OCI-M2 (cell line): ENCODE data around the gene ABR.
"Not testable (repeated sequence)": the region's sequence is repeated elsewhere in the genome, so short reads cannot be mapped to it uniquely, and the experiment has no call there.

ENCODE experiments used
- DNase-seq: peaks from one replicate; lab custom pipeline; 2025; ENCODE audit not compliant: unreplicated experiment; lab: John Stamatoyannopoulos, UW

ABR gene

DNA sequence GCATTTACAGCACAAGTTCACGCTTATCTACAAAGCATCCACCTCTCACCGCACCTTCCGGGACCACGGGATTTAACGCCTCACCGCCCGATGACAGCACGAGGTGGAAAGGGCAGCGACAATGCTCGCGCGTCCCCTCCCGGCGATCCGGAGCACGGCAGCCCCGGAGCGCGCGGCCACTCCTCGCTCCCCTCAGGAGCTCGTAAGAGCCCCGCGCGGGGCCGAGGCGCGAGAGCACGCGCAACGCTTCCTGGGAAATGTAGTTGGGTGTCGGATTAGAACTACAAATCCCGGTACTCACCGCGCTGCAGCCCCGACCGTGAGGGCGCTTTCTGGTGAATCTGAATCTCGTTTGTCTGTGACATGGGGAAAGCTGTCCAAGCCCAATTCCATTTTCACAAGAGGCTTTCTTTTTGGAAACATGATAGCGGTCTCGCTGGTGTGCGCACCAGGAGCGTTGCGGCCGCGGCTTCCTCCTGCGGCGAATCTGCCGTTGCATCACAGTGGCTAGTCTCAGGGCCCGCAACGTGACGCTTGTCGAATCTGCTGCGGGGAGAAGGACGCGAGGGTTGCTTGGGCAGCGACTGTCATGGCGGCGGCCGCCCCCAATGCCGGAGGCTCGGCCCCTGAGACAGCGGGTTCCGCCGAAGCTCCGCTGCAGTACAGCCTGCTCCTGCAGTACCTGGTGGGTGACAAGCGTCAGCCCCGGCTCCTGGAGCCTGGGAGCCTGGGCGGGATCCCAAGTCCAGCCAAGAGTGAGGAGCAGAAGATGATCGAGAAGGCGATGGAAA is 183.0 kb downstream of the ABR start, which contains the start of gene TIMM22:
TSS of gene TIMM22 (plus strand) at position 576 of the 791 bp plus-strand sequence. CDS start at position 590, 14 bp downstream.
- DNase-seq = peak; percentile 83

DNA sequence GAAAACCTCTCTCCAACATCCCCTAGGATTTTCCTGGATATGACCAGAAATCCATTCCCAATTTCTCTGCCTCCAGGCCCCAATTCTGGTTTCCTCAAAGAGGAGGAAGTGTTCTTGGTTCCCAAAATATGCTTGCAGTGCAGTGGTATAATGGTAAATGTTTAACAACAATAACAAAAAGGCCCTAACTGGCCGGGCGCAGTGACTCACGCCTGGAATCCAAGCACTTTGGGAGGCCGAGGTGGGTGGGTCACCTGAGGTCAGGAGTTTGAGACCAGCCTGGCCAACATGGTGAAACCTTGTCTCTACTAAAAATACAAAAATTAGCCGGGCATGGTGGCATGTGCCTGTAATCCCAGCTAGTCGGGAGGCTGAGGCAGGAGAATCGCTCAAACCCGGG is 184.5 kb downstream of the ABR start:
- DNase-seq = not testable (repeated sequence)

DNA sequence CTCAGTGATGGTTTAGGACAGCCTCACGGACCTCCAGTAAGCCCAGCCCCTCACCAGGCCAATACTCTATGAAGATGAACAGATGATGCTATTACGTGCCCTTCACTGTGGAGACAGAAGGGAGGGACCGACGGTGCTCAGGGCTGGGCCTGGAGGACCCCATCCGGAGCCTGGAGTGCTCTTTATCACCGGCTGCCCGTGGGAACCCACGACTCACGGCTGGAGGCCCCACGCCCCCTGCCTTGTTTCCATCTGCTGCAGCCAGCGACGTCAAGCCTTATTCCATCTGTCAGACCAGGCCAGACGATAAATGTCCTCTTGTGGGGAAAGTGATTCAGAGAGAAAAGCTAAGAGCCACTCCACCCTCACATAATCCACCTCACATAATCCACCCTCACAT is 186.8 kb downstream of the ABR start:
- no peak for DNase-seq

DNA sequence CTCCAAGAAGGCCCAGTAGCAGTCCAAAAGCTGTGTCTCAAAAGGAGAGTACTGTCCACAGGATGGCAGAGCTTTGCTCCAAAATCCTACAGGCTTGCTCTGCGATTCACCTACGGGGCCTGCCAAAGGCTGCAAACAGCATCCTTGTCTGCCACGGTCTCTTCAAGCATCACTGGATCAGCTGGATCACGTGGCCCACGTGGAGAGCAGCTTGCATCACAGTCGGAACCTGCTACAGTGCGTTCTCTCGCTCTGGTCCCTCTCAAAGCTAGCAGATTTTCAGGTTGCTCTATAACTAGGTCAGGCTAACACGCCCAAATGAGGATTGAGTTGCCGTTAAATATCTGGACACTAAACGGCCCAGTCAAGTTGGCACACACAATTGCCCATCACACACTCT is 191.2 kb downstream of the ABR start:
- no peak for DNase-seq

DNA sequence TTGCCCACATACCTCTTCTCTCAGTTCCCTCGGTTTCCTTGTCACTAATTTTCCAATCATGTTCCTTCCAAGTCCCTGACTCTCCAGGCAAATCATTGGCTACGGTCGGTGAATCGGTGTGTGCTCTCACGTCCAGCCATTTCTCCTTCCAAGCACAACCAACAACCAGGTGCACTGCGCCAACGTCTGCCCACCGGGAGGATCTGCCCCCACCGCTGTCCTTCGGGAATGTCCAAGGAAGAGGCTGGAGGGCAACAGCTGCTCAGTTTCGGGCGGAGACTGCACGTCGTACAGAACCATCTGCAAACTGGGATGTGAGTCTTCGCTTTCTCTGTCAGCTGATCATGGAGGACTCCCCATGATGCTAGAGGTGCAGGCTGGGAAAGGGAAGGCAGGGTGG is 191.8 kb downstream of the ABR start:
- no peak for DNase-seq

DNA sequence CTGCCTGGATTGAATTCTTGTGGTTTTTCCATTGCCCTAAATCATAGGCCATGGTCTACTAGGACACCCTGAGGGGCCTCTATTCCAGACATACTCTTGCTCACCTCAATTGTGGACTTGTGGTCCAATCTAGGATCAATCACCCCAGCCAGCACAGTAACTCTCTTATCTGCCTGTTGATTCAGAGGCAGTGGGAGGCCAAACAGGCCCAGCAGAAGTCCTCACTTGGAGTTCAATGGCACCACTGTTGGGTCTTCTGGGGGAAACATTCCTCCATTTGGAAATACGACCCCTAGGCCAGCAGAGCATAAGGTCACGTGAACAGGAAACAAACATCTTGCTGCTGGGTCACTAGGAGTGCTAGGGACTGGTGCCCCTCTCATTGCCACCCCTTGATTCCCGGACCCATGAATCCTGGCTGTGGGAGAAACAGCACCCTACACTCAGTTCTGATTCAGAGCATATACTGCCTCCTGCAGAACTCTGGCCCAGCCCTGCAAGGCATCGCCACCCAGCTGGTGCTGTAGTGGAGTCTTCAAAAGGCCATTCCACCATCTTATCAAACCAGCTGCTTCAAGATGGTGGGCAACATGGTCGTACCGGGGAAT is 193.4 kb downstream of the ABR start:
- DNase-seq = no peak

DNA sequence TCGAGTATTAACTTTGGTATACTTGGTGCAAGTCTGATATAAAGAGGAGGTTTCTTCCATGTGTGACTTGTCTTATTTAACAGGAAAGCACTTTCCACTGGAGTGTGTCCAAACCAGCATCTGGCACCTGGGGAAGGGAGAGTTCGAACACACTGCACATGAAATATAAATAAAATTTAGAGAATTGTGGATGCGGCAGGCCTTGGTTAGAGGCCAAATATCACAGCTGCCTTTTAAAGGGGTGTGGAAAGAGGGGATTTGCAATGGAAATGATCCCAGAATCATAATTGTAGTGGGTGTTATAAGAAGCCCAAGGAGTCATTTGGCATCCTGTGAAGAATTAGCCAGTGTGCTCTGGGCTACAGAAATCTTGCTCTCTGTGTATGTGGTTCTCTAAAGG is 195.9 kb downstream of the ABR start:
- no peak for DNase-seq

DNA sequence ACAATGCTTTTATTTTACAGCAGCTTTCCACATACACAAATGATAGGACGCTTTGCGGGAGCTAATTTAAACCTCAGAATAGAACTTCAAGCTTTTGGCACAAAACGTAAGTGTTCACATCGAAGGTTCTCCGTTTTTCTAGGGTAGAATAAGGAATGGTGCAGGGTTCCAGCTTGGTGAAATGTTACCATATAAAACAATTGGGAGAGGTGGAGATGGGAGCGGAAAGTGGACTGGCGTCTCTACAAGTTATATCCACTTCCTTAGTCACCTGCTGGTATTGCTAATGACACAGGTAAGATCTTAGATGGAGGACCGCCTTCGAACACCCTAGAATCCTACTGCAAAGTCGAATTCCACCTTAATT is 198.5 kb downstream of the ABR start:
- DNase-seq = no peak

DNA sequence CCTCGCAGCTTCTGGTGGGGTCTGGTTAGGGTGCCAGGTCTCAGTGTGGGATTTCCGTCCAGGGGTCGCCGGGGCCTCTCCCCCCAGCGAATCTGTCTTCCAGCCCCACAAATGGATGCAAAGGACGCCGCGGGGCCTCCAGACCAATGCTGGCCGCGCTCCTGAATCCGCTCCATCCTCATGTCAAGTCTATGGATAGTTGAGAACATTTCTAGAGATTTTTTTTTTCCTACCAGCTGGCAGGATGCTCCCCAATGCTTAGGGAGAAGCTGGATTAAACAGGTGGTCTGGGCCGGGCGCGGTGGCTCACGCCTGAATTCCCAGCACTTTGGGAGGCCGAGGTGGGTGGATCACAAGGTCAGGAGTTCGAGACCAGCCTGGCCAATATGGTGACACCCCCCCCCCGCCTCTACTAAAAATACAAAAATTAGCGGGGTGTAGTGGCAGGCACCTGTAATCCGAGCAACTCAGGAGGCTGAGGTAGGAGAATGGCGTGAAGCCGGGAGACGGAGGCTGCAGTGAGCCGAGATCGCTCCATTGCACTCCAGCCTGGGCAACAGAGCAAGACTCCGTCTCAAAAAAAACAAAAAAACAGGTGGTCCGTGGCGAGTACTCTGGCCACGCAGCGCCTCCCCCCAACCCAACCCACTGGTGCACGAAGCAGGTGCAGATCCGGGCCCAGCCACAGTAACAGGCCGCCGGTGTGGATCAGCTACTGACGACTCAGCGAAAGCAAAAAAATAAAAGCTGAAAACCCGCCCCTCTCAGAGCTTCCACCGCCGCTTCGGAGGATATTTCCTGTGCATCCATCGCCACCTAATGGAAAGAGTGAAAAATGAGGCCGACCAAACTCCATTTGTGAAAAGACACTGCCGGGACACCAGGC is 199.1 kb downstream of the ABR start:
- no peak for DNase-seq

DNA sequence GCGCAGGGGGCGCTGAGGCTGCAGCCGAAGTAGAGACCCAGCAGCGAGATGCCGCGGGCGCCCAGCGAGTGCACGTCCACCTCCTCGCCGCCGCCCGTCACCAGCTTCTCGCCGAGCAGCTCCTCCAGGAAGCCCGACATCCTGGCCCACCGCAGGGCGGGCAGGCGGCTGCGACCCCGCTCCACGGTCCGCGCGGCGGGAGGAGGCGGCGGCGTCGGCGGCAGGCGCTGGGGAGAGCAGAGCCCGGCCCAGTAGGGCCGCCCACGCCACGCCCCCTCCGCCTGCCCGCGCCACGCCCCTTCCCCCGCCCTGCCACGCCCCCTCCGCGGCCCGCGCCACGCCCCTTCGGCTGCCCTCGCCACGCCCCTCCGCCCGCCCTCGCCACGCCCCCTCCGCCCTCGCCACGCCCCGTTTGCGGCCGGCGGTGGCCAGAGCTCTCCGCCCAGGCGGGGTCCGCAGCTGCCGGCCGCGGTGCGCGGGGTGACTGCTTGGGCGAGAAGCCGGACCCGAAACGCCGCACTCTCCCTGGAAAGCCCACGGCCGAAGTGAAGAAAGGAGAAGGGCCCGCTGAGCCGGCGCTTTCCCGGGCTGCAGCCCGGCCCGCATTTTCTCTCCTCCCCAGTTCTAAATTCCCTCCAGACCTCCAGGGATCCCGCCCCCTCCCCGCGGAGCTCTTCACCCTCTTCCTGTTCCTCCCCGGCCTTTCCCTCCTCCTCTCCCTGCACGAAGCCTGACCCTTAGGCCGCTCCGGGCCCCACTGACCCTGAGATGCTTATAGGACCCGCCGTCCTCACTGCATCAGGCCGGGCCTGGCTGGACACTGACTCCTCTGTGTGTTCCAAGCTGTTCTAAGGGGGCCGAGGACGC is 200.0 kb downstream of the ABR start, which contains the start of gene NXN:
TSS of gene NXN (minus strand) at position 238 of the 867 bp plus-strand sequence.
- peak; percentile 19 for DNase-seq

DNA sequence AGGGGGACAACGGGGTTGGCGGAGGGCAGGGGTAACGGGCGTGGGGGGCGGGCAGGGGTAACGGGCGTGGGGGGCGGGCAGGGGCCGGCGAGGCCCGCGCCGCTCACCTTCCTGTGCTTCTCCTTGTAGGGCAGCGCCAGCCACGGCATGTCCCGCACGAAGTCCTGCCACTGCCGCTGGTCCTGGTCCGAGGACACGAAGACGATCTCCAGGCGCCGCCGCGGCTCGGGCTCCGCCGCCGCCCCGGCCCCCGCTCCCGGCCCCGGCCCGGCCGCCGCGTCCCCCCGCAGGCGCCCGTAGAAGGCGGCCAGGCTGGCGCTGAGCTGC is 200.6 kb downstream of the ABR start:
- DNase-seq = no peak

DNA sequence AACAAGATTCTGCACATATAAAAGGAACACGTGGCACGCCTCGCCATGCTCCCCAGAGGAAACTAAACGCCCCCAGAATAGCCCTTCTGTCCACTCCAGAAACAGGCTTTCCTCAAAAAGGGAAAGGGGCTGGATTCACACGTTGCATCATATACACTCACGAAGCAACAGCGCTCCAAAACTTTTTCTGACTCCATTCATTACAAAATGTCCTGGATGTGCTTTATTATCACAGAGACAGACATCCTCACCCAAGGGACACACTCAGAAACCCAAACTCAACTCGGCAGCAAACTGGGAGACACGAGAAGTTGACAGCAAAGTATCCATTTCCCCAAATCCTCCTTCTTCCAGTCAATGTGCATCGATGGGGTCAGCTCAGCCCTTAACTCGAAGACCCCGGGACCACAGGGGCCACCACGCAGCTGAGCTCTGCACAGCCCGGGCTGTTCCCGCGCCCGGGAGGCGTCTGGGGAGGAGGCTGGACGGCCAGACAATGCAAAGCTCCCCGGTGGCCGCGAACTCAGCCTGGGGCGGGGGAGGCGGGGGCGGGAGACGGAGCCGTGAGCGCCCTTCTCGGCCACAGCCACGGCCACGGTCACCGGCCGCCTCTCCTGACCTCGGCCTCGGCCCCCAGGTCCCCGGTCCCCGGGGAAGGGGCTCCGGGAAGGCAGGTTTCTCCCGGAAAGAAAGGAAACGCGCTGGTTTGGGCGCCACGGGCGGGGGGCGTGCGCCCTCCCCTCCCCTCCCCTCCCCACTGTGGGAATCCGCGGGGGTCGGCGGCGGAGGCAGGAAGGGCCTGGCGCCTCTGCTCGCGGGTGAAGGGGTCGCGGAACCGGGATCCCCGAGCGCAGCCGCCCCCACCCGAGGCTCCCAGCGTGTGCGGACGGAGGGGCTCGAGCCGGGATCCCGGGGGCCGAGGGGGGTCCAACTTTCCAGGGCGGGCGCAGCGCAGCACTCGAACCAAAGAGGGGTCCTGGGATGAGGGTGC is 201.4 kb downstream of the ABR start:
- DNase-seq = no peak

DNA sequence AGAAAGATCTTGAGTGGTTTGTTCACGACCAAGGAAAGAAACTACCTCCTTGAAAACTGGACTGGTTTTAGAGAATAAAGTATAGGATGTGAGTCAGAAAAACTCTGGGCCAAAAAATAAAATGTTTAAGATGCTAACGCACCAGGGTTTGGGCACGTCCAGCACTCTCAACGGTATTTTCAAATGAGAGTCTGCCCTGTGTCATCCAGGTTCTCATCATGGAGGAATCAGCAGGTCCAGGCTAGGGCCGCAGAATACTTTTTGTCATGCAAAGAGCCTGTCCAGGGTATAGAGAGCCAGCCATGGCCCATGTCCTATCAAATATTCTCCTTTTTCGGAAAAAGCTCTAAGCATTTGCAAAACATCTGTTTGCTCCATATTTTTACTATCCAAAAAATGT is 202.6 kb downstream of the ABR start:
- no peak for DNase-seq

DNA sequence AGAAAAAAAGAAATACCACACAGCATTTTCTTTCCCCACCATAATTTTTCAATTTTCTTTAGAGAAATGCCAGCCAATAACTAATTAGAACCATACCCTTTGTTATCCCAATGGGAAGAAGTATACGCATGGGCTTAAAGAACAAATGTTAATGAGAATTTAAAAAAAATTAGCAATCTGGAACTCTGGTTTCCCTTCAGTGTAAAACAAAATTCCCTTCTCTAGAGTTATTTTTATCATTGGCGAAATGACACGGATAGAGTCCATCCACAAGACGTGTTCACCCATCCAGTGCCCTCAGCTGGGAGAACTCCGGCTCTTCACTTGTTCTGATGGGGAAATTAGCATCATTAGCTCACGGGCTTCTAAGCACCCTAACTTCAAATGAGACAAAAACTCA is 203.5 kb downstream of the ABR start:
- no peak for DNase-seq

DNA sequence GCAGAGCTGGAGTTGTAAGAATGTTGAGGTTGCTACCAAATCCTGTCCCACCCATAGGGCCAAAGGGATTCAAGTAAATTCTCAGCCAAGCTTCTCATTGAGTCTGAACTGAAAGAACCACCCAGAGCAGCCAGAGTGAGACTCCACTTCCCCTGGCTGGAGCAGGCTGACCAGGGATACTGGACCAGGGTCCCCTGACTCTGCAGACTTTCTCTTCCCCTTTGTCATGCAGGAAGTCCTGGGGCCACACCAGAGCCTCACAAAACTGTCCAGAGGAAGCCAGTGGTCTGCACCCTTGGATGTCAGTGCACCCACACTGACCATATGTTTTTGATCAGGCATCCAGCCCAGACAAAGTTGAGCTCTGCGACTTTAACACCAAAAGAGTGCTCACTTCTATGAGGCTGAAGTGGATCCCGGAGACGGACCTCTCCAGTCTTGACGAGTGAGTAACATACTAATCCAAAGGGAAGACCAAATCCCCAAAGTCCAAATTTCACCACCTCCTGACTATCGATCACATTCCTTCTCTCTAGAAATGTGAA is 204.3 kb downstream of the ABR start:
- no peak for DNase-seq

DNA sequence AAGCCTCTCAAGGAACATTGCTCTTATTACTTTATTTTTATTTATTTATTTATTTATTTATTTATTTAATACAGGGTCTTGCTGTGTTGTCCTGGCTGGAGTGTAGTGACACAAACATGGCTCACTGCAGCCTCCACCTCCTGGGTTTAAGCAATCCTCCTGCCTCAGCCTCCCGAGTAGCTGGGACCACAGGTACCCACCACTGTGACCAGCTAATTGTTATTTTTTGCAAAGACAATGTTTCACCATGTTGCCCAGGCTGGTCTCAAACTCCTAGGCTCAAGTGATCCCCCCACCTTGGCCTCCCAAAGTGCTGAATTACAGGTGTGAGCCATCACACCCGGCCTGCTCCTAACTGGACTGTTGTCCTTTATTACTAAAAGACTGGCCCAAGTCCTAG is 205.0 kb downstream of the ABR start:
- DNase-seq = not testable (repeated sequence)

DNA sequence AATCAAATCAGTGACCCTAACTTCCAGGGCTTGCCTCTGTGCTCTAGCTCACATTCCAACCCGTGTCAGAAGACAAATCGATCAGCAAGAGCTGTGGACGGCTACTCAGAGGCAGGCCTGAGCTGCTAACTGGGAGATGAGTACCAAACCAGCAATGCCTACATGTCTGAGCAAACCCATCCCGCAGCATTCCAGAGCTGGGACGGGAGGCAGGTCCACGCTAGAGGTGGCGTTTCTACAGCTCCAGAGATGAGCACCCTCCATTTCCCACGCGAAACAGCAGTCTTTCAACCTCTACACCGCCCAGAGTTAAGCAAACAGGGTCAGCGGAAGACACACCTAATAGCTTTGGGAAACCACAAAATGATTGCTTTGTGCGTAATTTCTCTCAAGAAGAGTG is 206.7 kb downstream of the ABR start:
- no peak for DNase-seq

DNA sequence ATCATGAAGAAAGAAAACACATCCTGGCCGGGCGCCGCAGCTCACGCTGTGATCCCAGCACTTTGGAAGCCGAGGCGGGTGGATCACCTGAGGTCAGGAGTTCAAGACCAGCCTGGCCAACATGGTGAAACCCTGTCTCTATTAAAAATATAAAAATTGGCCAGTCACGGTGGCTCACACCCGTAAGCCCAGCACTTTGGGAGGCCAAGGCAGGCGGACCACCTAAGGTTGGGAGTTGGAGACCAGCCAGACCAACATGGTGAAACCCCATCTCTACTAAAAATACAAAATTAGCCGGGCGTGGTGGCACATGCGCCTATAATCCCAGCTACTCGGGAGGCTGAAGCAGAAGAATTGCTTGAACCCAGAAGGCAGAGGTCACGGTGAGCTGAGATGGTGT is 207.9 kb downstream of the ABR start:
- not testable (repeated sequence) for DNase-seq

DNA sequence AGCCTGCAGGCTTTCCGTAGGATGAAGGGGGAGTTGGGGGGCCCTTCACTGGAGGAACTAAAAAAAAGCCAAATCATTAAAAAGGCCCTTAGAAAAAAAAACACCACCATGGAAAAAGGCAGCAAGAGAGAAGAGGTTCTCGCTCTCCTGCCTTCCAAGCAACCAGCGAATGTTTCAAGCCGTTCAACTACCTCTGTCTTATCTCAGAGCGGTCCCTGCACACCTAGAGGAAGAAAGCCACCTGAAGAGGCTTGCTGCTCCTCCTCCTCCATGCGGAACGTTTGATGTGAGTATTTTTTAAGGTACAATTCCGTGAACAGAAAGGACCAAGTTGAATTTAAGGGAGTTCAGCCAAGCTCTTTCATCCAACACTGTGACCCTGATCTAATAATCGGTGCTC is 209.4 kb downstream of the ABR start:
- DNase-seq = no peak
